Ovary (tissue), 3 donors: ENCODE measurements around the gene NOXA1.
"Not testable (repeated sequence)": the region's sequence is repeated elsewhere in the genome, so short reads cannot be mapped to it uniquely, and the experiment has no call there.

Experiments used
- CTCF ChIP-seq, 3 donors: fragments of 450-650 bp in 2 of 3; fragments of 200-600 bp in 1 of 3; IDR thresholded peaks; one replicate each; pipeline versions ENCODE4 v1.5.1 to v1.8.0; 2016 to 2022; ENCODE audit warnings: antibody characterized with exemption in 3 of 3, mild to moderate bottlenecking in 1 of 3
- EP300 ChIP-seq: sonication (generic); formaldehyde crosslinking; IDR thresholded peaks from one replicate; pipeline ENCODE4 v1.6.1; 2017; ENCODE audit warnings: antibody characterized with exemption
- POLR2A ChIP-seq: fragments of 450-650 bp; IDR thresholded peaks from one replicate; pipeline ENCODE4 v1.6.1; 2017; ENCODE audit warnings: antibody characterized with exemption, mild to moderate bottlenecking, moderate library complexity
- donor health status: DM: no; HTN: no; CAD: no.

GRCh38 chr9:137386507-137387113, 36.6 kb upstream of the NOXA1 start:
- not testable (repeated sequence) for TF ChIP-seq EP300; CTCF (IDR thresholded peaks at IDR 0.05); POLR2A
